BJ (cell line): ENCODE results near the gene BRMS1. TPM values are rescaled to one million over a fixed set of nuclear protein-coding genes. Genes with fewer than 3 reads are reported as not detected.
A peak's percentile ranks its signal among the peaks of the same experiment; 100 is the strongest.

Source experiments
- CTCF ChIA-PET: fragments of 350-600 bp; formaldehyde crosslinking; extraction: SDS; loops from one replicate; lab custom pipeline; 2021; ENCODE audit warnings: antibody characterized with exemption, inconsistent platforms; lab: Yijun Ruan, JAX
- POLR2A ChIA-PET: fragments of 300-600 bp; sonication (Branson Sonifier 250); formaldehyde crosslinking; extraction: SDS; loops from one replicate; lab custom pipeline; 2021; ENCODE audit warnings: antibody characterized with exemption; lab: Charles Lee
- DNase-seq: peaks from one replicate; pipeline ENCODE4 v3.0.0-alpha.2; 2011; ENCODE audit warnings: low read depth
- H3K27me3 ChIP-seq: 2 replicates; pipeline ENCODE4 v1.6.0; 2011; ENCODE audit warnings: low read length; ENCODE audit not compliant: control insufficient read depth, insufficient read depth
- H3K36me3 ChIP-seq: 2 replicates; pipeline ENCODE4 v1.5.1; 2011; ENCODE audit warnings: low read length; ENCODE audit not compliant: control insufficient read depth, insufficient read depth
- H3K4me3 ChIP-seq: 2 replicates; pipeline ENCODE4 v1.5.1; 2011; ENCODE audit warnings: low read depth, mild to moderate bottlenecking, control low read depth, low read length
- polyA minus RNA-seq: library from RNA; depleted of rRNA, polyadenylated mRNA; stranded (reverse); fragments of >200 nt; gene quantifications from 2 replicates; pipeline ENCODE4 v1.2.3, GENCODE V29; 2011; rRNA and poly(A)+ RNA removed
- polyA plus RNA-seq: library from polyadenylated mRNA; depleted of rRNA; stranded (reverse); fragments of >200 nt; gene quantifications from 2 replicates; pipeline ENCODE4 v1.2.3, GENCODE V29; 2011; rRNA removed
- TF ChIP-seq, protein P1 (sequence below): IDR thresholded peaks from 2 replicates; pipeline ENCODE4 v1.5.1; 2011; ENCODE audit warnings: low read depth, mild to moderate bottlenecking, control low read depth, inconsistent platforms, low read length, moderate library complexity; ENCODE audit not compliant: insufficient read depth

The BRMS1 gene, protein sequence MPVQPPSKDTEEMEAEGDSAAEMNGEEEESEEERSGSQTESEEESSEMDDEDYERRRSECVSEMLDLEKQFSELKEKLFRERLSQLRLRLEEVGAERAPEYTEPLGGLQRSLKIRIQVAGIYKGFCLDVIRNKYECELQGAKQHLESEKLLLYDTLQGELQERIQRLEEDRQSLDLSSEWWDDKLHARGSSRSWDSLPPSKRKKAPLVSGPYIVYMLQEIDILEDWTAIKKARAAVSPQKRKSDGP
- polyA plus RNA-seq (36.7 and 46.3 TPM in 2 replicates), polyA minus RNA-seq (8.2 and 9.1 TPM in 2 replicates)

GRCh38 chr11:66344550-66345315 lies at the start of gene BRMS1:
BRMS1 (minus strand) TSS chr11:66345104; CDS start chr11:66342234, 2,870 bp downstream.
- ChIA-PET CTCF (interaction anchor here (0.8 to 9.2 kb wide), 10 partner anchors 9 to 94 kb away, joined by 3 to 81 read pairs (median 4); partner anchors contain the start of genes MRPL11, RIN1 and TMEM151A), POLR2A (interaction anchor here (0.8 kb wide), 1 partner anchor 32 kb away, joined by 3 read pairs; no protein-coding TSS in a partner anchor)
- peak; percentile 80 for DNase-seq
- H3K36me3 ChIP-seq, result peaks cover 20% of the 10 kb centered on the region
- TF ChIP-seq, protein P1, sequence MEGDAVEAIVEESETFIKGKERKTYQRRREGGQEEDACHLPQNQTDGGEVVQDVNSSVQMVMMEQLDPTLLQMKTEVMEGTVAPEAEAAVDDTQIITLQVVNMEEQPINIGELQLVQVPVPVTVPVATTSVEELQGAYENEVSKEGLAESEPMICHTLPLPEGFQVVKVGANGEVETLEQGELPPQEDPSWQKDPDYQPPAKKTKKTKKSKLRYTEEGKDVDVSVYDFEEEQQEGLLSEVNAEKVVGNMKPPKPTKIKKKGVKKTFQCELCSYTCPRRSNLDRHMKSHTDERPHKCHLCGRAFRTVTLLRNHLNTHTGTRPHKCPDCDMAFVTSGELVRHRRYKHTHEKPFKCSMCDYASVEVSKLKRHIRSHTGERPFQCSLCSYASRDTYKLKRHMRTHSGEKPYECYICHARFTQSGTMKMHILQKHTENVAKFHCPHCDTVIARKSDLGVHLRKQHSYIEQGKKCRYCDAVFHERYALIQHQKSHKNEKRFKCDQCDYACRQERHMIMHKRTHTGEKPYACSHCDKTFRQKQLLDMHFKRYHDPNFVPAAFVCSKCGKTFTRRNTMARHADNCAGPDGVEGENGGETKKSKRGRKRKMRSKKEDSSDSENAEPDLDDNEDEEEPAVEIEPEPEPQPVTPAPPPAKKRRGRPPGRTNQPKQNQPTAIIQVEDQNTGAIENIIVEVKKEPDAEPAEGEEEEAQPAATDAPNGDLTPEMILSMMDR, result peak; percentile 33; the same call in 1 of the 2 replicates
- peak within 1 kb of the TSS; percentile 98 for H3K4me3 ChIP-seq
- no peaks in the 10 kb centered on the region for H3K27me3 ChIP-seq

GRCh38 chr11:66393954-66394353 lies 49.0 kb upstream of the BRMS1 start:
- DNase-seq, result no peak
- Histone ChIP-seq H3K36me3 (no peaks in the 10 kb centered on the region), H3K4me3 (no peak overlapping the region), H3K27me3 (no peaks in the 10 kb centered on the region)
- TF ChIP-seq, protein P1, result no peak
- ChIA-PET POLR2A (no interaction called here), CTCF (interaction anchor here (1.0 to 3.3 kb wide), 4 partner anchors 8 to 44 kb away, joined by 3 to 17 read pairs (median 4); partner anchors contain the start of gene MRPL11)

GRCh38 chr11:66391322-66391721 lies 46.4 kb upstream of the BRMS1 start:
- CTCF ChIA-PET, result interaction anchor here (0.9 to 4.1 kb wide), 3 partner anchors 9 to 56 kb away, joined by 3 to 35 read pairs (median 32); partner anchors contain the start of gene SLC29A2
- no peak overlapping the region for H3K4me3 ChIP-seq
- TF ChIP-seq, protein P1, result no peak
- no peaks in the 10 kb centered on the region for H3K27me3 ChIP-seq
- no peaks in the 10 kb centered on the region for H3K36me3 ChIP-seq
- DNase-seq, result no peak
- POLR2A ChIA-PET, result no interaction called here

DNA sequence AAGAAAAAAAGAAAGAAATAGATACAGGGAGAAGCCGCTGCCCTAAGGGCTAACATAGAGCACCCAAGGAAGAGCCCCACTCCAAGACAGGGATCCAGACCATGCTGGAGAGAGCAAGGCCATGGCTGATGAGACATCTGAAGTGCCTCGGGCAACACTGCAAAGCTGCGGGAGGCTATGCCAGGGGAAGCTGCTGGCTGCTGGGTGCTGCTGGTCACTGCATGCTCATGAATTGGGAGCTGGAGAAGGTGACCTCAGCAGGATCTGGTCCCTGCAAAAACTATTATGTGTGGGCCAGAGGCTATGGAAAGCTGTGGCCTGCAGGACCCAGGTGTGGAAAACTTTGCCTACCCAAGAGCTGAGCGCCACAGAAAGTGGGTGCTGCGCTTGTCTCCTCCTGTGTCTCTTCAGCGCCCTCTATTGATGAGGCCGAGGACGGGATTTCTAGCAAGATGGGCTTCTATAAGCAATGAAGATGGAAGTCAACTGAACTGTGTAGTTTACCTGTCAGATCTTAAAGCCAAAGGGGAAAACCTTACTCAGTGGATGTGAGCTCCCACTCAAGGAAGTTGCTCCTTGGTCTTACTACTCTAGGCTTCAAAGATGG lies 44.0 kb upstream of the BRMS1 start:
- H3K36me3 ChIP-seq, result no peaks in the 10 kb centered on the region
- ChIA-PET CTCF (interaction anchor here (0.6 to 6.8 kb wide), 38 partner anchors 9 to 420 kb away, joined by 3 to 188 read pairs (median 5); partner anchors contain the start of genes BRMS1, CD248, MRPL11 and NPAS4), POLR2A (no interaction called here)
- DNase-seq, result no peak
- TF ChIP-seq, protein P1, result peak; percentile 95
- no peaks in the 10 kb centered on the region for H3K27me3 ChIP-seq
- no peak overlapping the region for H3K4me3 ChIP-seq
